Heart right ventricle (tissue), 16 donors: ENCODE measurements around the gene RYR1. TPM values are rescaled to one million over a fixed set of nuclear protein-coding genes. Genes with fewer than 3 reads are reported as not detected.

Experiments
- ATAC-seq, 8 donors: fragments of 200-7000 bp; cut with Tn5 transposase; one replicate each; pipeline ENCODE4 v1.9.1; 2020; ENCODE audit warnings: mild to moderate bottlenecking in 8 of 8, moderate library complexity in 8 of 8, moderate number of reproducible peaks in 1 of 8
- DNase-seq, 2 donors: peaks; one replicate each; pipeline ENCODE4 v3.0.0-alpha.2; 2020
- H3K27ac ChIP-seq, 10 donors: fragments of 200-600 bp; sonication (generic) in 2 of 10; one replicate each; pipeline versions ENCODE4 v1.5.0 to v1.8.0; 2020 to 2022; ENCODE audit warnings: mild to moderate bottlenecking in 3 of 10
- H3K27me3 ChIP-seq, 7 donors: fragments of 200-600 bp; one replicate each; pipeline ENCODE4 v1.8.0; 2021 to 2022; ENCODE audit warnings: mild to moderate bottlenecking in 2 of 7
- H3K36me3 ChIP-seq, 9 donors: fragments of 200-600 bp; sonication (generic) in 1 of 9; one replicate each; pipeline versions ENCODE4 v1.5.0 to v1.8.0; 2020 to 2022; ENCODE audit warnings: mild to moderate bottlenecking in 2 of 9
- H3K4me1 ChIP-seq, 9 donors: fragments of 200-600 bp; sonication (generic) in 1 of 9; one replicate each; pipeline versions ENCODE4 v1.5.0 to v1.8.0; 2020 to 2022; ENCODE audit warnings: mild to moderate bottlenecking in 4 of 9
- H3K4me3 ChIP-seq, 10 donors: fragments of 200-600 bp; sonication (generic) in 2 of 10; one replicate each; pipeline versions ENCODE4 v1.5.0 to v1.8.0; 2020 to 2022; ENCODE audit warnings: mild to moderate bottlenecking in 7 of 10, moderate library complexity in 2 of 10
- H3K9me3 ChIP-seq, 11 donors: fragments of 200-600 bp in 10 of 11; sonication (generic) in 2 of 11; one replicate each; pipeline versions ENCODE4 v1.5.0 to v1.8.0; 2013 to 2022; ENCODE audit warnings: mild to moderate bottlenecking in 2 of 11, control low read depth in 1 of 11, moderate library complexity in 1 of 11
- CTCF ChIP-seq, 9 donors: fragments of 200-600 bp; sonication (generic) in 2 of 9; IDR thresholded peaks; one replicate each; pipeline versions ENCODE4 v1.5.0 to v1.8.0; 2021 to 2022; ENCODE audit warnings: antibody characterized with exemption in 9 of 9, mild to moderate bottlenecking in 5 of 9, moderate library complexity in 1 of 9
- WGBS, 2 donors: extraction: QIAGEN DNeasy Blood & Tissue Kit; methylation state at CpG; one replicate each; pipeline ENCODE4 v1.1.7; 2013; ENCODE audit warnings: inconsistent platforms in 1 of 2; 5-methylcytosine and 5-hydroxymethylcytosine counted together
- intact Hi-C, 10 donors: fragments of 100-400 bp; cut with DNase I; formaldehyde crosslinking; loops; one replicate each; pipeline versions ENCODE4 v1.11.1 to v1.14.2; 2022
- polyA plus RNA-seq, 2 donors: library from polyadenylated mRNA; stranded (reverse); fragments of 200-250 nt; gene quantifications; one replicate each; pipeline ENCODE4 v1.2.3, GENCODE V29; 2013
- total RNA-seq, 10 donors: library from RNA; stranded (reverse); fragmentation: NEBNext Ultra II Directional in 3 of 10; extraction: Animal tissue kit (Norgen Biotek cat#: 25700) in 3 of 10; gene quantifications; one replicate each; pipeline versions ENCODE4 v1.2.1 to v1.2.4, GENCODE V29; 2021 to 2023
- donor health status: Arrhythmogenic right ventricular cardiomyopathy.
- donor health status: ischemic (EF 13 %, LVEDD 7.1; RV severe dilation, severe dysfunction).
- donor health status: healthy with polysubstance abuse.
- donor health status: DM: no; HTN: yes; CAD: no.
- donor health status: DM: no; HTN: no; CAD: no.
- donor health status: ischemic (EF 25% LVEDD 6.9; RV normal size, moderate dysfunction).
- donor health status: ischemic (EF 25% LVEDD 5.7; RV mildly dilated, moderate dysfunction).
- donor health status: healthy.
- donor health status: DM: yes; HTN: yes; CAD: no.
- donor health status: Ischemic cardiomyopathy.
- donor health status: ischemic (EF 35%, LVEDD 5.7; RV mildly dilated, moderate dysfunction).
- donor health status: nonischemic (EF 11% LVEDD 7.7; RV severe dilation, severe dysfunction).
- donor health status: DM: yes; HTN: yes; CAD: no.
- donor health status: PGD.
- donor health status: ischemic (EF 29% LVEDD 5.4; RV normal size, mild dysfunction).
- donor health status: nonischemic (EF 23%, LVEDD 6.1; RV moderate dilation, normal function).

The RYR1 gene
- total and polyA plus RNA-seq, 12 donors = 0.20 to 1.7 (median 0.74) TPM

- ATAC-seq = peak; percentile 94 to 99 (median 96)
- Histone ChIP-seq H3K27ac (peak within 1 kb of the TSS; percentile 66 to 99 (median 92)), H3K4me1 (peaks cover 0 to 32% (median 24%) of the 10 kb centered on the region in 9 donors), H3K27me3 (no peaks in the 10 kb centered on the region), H3K36me3 (peaks cover 0 to 38% (median 31%) of the 10 kb centered on the region in 9 donors), H3K9me3 (no peaks in the 10 kb centered on the region), H3K4me3 (peak within 1 kb of the TSS; percentile 69 to 98 (median 82))
- no peak for TF ChIP-seq CTCF (IDR thresholded peaks at IDR 0.05)
- intact Hi-C loops = loop anchor here in 3 of 10 donors (1.0 to 5.0 kb wide), 4 partner anchors 71 to 312 kb away; partner anchors contain the start of genes FAM98C (in 2 of the 3), MRPS12 (in 1 of the 3) and SARS2 (in 1 of the 3)
- 1% methylated on average over 64 of the region's 64 CpGs for WGBS, 2 donors
- DNase-seq = peak; percentile 99
Measured at GRCh38 chr19:38618590-38619360, 185.3 kb downstream of the RYR1 start, which contains the start of gene EIF3K. EIF3K (plus strand) TSS chr19:38619188; CDS start chr19:38619269, 81 bp downstream.

GRCh38 chr19:38619361-38620174 is 186.1 kb downstream of the RYR1 start:
- Histone ChIP-seq H3K36me3 (peaks cover 0 to 46% (median 39%) of the 10 kb centered on the region in 9 donors), H3K27ac (peak overlapping the region; percentile 66 to 99 (median 92)), H3K4me3 (peak overlapping the region; percentile 69 to 98 (median 82)), H3K4me1 (peaks cover 0 to 32% (median 24%) of the 10 kb centered on the region in 9 donors), H3K9me3 (no peaks in the 10 kb centered on the region), H3K27me3 (no peaks in the 10 kb centered on the region)
- no peak for TF ChIP-seq CTCF (IDR thresholded peaks at IDR 0.05)
- ATAC-seq (peak in 3 of 8 donors; percentile 1 to 5 (median 1)), DNase-seq (no peak)
- intact Hi-C loops = loop anchor here in 4 of 10 donors (1.0 to 10.0 kb wide), 5 partner anchors 72 to 311 kb away; partner anchors contain the start of genes FAM98C (in 2 of the 4), MRPS12 (in 1 of the 4), NFKBIB (in 1 of the 4) and SARS2 (in 1 of the 4)
- WGBS, 2 donors = 10 to 14% methylated on average over 21 of the region's 21 CpGs

- Histone ChIP-seq H3K4me3 (no peak overlapping the region), H3K9me3 (no peaks in the 10 kb centered on the region), H3K27me3 (no peaks in the 10 kb centered on the region), H3K27ac (no peak overlapping the region), H3K36me3 (peaks cover 5 to 98% (median 88%) of the 10 kb centered on the region in 9 donors), H3K4me1 (peaks cover 0 to 14% (median 7%) of the 10 kb centered on the region in 9 donors)
- no peak for TF ChIP-seq CTCF (IDR thresholded peaks at IDR 0.05)
- WGBS, 2 donors = 84 to 87% methylated on average over 3 of the region's 3 CpGs
- ATAC-seq (no peak), DNase-seq (no peak)
- intact Hi-C loops = loop anchor here in 1 of 10 donors (10.0 kb wide), 1 partner anchor 270 kb away; the partner anchor contains the start of genes NFKBIB and SIRT2
Measured at GRCh38 chr19:38624822-38625221, 191.3 kb downstream of the RYR1 start.

GRCh38 chr19:38626401-38626800 is 192.9 kb downstream of the RYR1 start:
- Histone ChIP-seq H3K4me3 (no peak overlapping the region), H3K4me1 (no peaks in the 10 kb centered on the region), H3K27me3 (no peaks in the 10 kb centered on the region), H3K36me3 (peaks cover 5 to 100% (median 85%) of the 10 kb centered on the region in 9 donors), H3K27ac (no peak overlapping the region), H3K9me3 (no peaks in the 10 kb centered on the region)
- intact Hi-C loops = loop anchor here in 1 of 10 donors (10.0 kb wide), 1 partner anchor 268 kb away; the partner anchor contains the start of genes NFKBIB and SIRT2
- 98% methylated on average over 4 of the region's 4 CpGs for WGBS, 2 donors
- DNase-seq (no peak), ATAC-seq (no peak)
- TF ChIP-seq CTCF (IDR thresholded peaks at IDR 0.05) = no peak
